SU-DHL-6 (cell line): ENCODE measurements around the gene S100A1.

Experiments used
- H2AFZ ChIP-seq: fragments of 200-600 bp; sonication (generic); 2 replicates; pipeline ENCODE4 v1.6.1; 2014; ENCODE audit warnings: low read depth, mild to moderate bottlenecking, moderate library complexity, mixed read lengths, antibody characterized with exemption, low read length; ENCODE audit not compliant: severe bottlenecking
- H3F3A ChIP-seq: fragments of 200-600 bp; shearing (Covaris generic); 2 replicates; pipeline ENCODE4 v1.6.0; 2016; ENCODE audit warnings: antibody characterized with exemption, mild to moderate bottlenecking; ENCODE audit not compliant: insufficient read depth
- H3K27ac ChIP-seq: fragments of 200-600 bp; sonication (generic); 2 replicates; pipeline ENCODE4 v1.5.1; 2016; ENCODE audit warnings: low read depth, mild to moderate bottlenecking, low read length, moderate library complexity, mixed read lengths
- H3K27me3 ChIP-seq: fragments of 200-600 bp; sonication (generic), shearing (Covaris generic); 2 replicates; pipeline ENCODE4 v1.6.0; 2014; ENCODE audit warnings: mild to moderate bottlenecking, low read length
- H3K36me3 ChIP-seq: fragments of 200-600 bp; sonication (generic); 2 replicates; pipeline ENCODE4 v1.6.1; 2014; ENCODE audit warnings: mild to moderate bottlenecking, low read length, mixed read lengths
- H3K4me2 ChIP-seq: fragments of 300-600, 200-600 bp; shearing (Covaris generic), sonication (generic); 2 replicates; pipeline ENCODE4 v1.6.0; 2014; ENCODE audit warnings: low read length, low read depth, mild to moderate bottlenecking; ENCODE audit not compliant: poor library complexity, severe bottlenecking
- H3K4me3 ChIP-seq: fragments of 200-600 bp; sonication (generic); 2 replicates; pipeline ENCODE4 v1.5.1; 2014; ENCODE audit warnings: antibody characterized with exemption, low read length, mild to moderate bottlenecking, mixed read lengths; ENCODE audit not compliant: insufficient read depth, poor library complexity, severe bottlenecking
- H3K79me2 ChIP-seq: fragments of 200-600 bp; sonication (generic); 2 replicates; pipeline ENCODE4 v1.6.1; 2014; ENCODE audit warnings: mild to moderate bottlenecking, low read length, moderate library complexity; ENCODE audit not compliant: insufficient read depth
- H3K9ac ChIP-seq: fragments of 200-600 bp; sonication (generic); 2 replicates; pipeline ENCODE4 v1.7.0; 2014; ENCODE audit warnings: mild to moderate bottlenecking, low read length
- H3K9me2 ChIP-seq: fragments of 200-600 bp; sonication (generic); replicated peaks from 2 replicates; pipeline ENCODE4 v1.6.1; 2014; ENCODE audit warnings: low read length; ENCODE audit not compliant: insufficient read depth
- H3K9me3 ChIP-seq: fragments of 200-600 bp; sonication (generic); 2 replicates; pipeline ENCODE4 v1.6.1; 2014; ENCODE audit warnings: low read length, mixed read lengths; ENCODE audit not compliant: insufficient read depth
- H4K20me1 ChIP-seq: fragments of 200-600 bp; sonication (generic); 2 replicates; pipeline ENCODE4 v1.6.1; 2014; ENCODE audit warnings: low read depth, mild to moderate bottlenecking, antibody characterized with exemption, low read length, moderate library complexity, mixed read lengths
- EZH2phosphoT487 ChIP-seq: fragments of 200-600 bp; sonication (generic), shearing (Covaris generic); conservative IDR thresholded peaks from 2 replicates; pipeline ENCODE4 v1.6.1; 2018; ENCODE audit warnings: mild to moderate bottlenecking, antibody characterized with exemption, low read length, moderate library complexity, mixed read lengths
- TF ChIP-seq, protein P1 (sequence below): fragments of 200-600 bp; sonication (generic); IDR thresholded peaks from one replicate; pipeline ENCODE4 v1.5.1; 2017; ENCODE audit warnings: antibody characterized with exemption, mild to moderate bottlenecking, low read length, moderate library complexity; ENCODE audit not compliant: insufficient read depth, poor library complexity, severe bottlenecking

The S100A1 gene

DNA sequence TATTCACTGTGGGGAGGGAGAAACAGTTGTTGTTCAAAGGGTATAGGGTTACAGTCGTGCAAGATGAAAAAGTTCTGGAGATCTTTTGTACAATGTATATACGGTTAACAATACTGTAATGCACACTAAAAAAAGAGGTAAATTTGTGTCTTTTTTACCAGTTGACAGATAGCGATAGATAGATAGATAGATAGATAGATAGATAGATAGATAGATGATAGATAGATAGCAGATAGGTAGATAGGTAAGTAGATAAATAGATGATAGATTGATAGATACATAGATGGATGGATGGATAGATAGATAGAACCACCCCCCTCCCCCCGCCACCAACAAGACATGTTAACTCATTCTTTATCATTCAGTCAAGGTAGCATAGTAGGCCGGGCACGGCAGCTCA lies 25.5 kb upstream of the S100A1 start:
- Histone ChIP-seq H3K27me3 (no peaks in the 10 kb centered on the region), H3K4me3 (no peak overlapping the region), H3K9me2 (no peaks in the 10 kb centered on the region), H2AFZ (no peak overlapping the region), H3K79me2 (no peaks in the 10 kb centered on the region), H4K20me1 (no peaks in the 10 kb centered on the region), H3K9ac (no peak overlapping the region), H3K9me3 (no peaks in the 10 kb centered on the region), H3K4me2 (no peak overlapping the region), H3K36me3 (no peaks in the 10 kb centered on the region), H3F3A (no peaks in the 10 kb centered on the region), H3K27ac (no peak overlapping the region)
- TF ChIP-seq, protein P1, sequence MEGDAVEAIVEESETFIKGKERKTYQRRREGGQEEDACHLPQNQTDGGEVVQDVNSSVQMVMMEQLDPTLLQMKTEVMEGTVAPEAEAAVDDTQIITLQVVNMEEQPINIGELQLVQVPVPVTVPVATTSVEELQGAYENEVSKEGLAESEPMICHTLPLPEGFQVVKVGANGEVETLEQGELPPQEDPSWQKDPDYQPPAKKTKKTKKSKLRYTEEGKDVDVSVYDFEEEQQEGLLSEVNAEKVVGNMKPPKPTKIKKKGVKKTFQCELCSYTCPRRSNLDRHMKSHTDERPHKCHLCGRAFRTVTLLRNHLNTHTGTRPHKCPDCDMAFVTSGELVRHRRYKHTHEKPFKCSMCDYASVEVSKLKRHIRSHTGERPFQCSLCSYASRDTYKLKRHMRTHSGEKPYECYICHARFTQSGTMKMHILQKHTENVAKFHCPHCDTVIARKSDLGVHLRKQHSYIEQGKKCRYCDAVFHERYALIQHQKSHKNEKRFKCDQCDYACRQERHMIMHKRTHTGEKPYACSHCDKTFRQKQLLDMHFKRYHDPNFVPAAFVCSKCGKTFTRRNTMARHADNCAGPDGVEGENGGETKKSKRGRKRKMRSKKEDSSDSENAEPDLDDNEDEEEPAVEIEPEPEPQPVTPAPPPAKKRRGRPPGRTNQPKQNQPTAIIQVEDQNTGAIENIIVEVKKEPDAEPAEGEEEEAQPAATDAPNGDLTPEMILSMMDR = no peak
- no peak for TF ChIP-seq EZH2phosphoT487

DNA sequence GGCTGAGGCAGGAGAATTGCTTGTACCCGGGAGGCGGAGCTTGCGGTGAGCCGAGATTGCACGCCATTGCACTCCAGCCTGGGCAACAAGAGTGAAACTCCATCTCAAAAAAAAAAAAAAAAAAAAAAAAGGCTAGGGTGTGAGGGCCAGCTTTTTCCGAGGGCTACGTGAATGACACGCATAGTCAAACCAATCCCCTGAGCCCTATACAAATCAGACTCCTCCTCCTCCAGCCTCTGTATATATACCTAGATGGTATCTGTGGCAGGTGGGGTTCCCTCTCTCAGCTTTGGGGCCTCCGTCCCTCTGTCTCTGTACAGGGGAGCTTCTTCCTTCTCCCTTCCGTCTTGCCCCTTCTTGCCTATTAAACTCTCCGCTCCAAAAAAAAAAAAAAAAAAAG lies 22.0 kb upstream of the S100A1 start:
- no peaks in the 10 kb centered on the region for H3K36me3 ChIP-seq
- H3K9me3 ChIP-seq = no peaks in the 10 kb centered on the region
- no peaks in the 10 kb centered on the region for H3F3A ChIP-seq
- H3K27ac ChIP-seq = no peak overlapping the region
- H3K9ac ChIP-seq = no peak overlapping the region
- no peak for TF ChIP-seq EZH2phosphoT487
- TF ChIP-seq, protein P1 = no peak
- H3K9me2 ChIP-seq = no peaks in the 10 kb centered on the region
- no peak overlapping the region for H2AFZ ChIP-seq
- H3K4me3 ChIP-seq = no peak overlapping the region
- no peaks in the 10 kb centered on the region for H4K20me1 ChIP-seq
- H3K79me2 ChIP-seq = no peaks in the 10 kb centered on the region
- no peaks in the 10 kb centered on the region for H3K27me3 ChIP-seq
- H3K4me2 ChIP-seq = no peak overlapping the region

DNA sequence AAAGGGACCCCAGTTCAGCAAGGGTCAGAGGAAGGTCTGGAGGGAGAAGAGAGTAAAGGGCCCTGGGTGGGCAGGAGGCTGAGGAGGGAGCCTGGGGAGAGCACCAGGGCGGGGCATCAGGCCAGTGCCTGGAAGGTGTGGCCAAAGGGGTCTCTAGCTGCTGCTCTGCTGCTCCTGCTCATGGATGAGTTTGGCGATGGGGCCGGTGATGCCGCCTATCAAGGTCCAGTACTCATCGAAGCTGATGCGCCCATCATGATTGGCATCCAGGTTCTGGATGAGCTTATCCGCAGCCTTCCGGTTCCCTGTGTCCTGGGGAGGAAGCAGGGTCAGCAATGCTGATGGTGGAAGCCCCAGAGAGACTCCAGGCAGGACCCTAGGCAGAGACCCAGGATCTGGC lies 20.9 kb upstream of the S100A1 start:
- Histone ChIP-seq H3K4me2 (no peak overlapping the region), H3K79me2 (no peaks in the 10 kb centered on the region), H3K9me2 (no peaks in the 10 kb centered on the region), H3K9me3 (no peaks in the 10 kb centered on the region), H3F3A (no peaks in the 10 kb centered on the region), H3K36me3 (no peaks in the 10 kb centered on the region), H3K27me3 (no peaks in the 10 kb centered on the region), H3K27ac (no peak overlapping the region), H2AFZ (no peak overlapping the region), H4K20me1 (no peaks in the 10 kb centered on the region), H3K9ac (no peak overlapping the region), H3K4me3 (no peak overlapping the region)
- TF ChIP-seq EZH2phosphoT487 = no peak
- TF ChIP-seq, protein P1 = no peak
